ENCODE data around the gene POLR3K.

GRCh38 chr16:45454-45853 lies 8.0 kb downstream of the POLR3K start:
- TF ChIP-seq CTCF (IDR thresholded peaks at IDR 0.05) = no peak
- no peak for TF ChIP-seq POLR2A (IDR thresholded peaks at IDR 0.05)
